ENCODE results near the gene RAD51B. TPM values are rescaled to one million over a fixed set of nuclear protein-coding genes. Genes with fewer than 3 reads are reported as not detected.

The RAD51B gene
- total RNA-seq, 5 donors from 2014 or later (not counting 1 experiment from before 2014, with no cell fraction given): 25.4 to 47.9 (median 30.0) TPM

- H3K36me3 Mint-ChIP-seq: no peaks in the 10 kb centered on the region
Observed at GRCh38 chr14:68246074-68246785, 426.7 kb downstream of the RAD51B start.

GRCh38 chr14:68246786-68247105, 427.2 kb downstream of the RAD51B start:
- H3K4me3 ChIP-seq (ENCODE audit: control insufficient read depth in 1 of 2, extremely low read depth in 1 of 2, low read length in 1 of 2): no peak overlapping the region
- Mint-ChIP-seq H3K36me3 (no peaks in the 10 kb centered on the region), H3K27ac (no peak overlapping the region), H3K27me3 (no peaks in the 10 kb centered on the region), H3K4me1 (peaks cover 31 to 41% (median 31%) of the 10 kb centered on the region in 3 donors), H3K9me3 (no peaks in the 10 kb centered on the region), H3K4me3 (no peak overlapping the region)
- no peak for DNase-seq
- ChIA-PET POLR2A (interaction anchor here in 1 of 2 donors (0.7 kb wide), 1 partner anchor 211 kb away, joined by 3 read pairs; no protein-coding TSS in a partner anchor), CTCF (interaction anchor here (0.6 to 6.3 kb wide), 12 partner anchors 9 to 597 kb away, joined by 3 to 81 read pairs (median 3); no protein-coding TSS in a partner anchor)
- H3K9me3 ChIP-seq: no peaks in the 10 kb centered on the region
- H3K36me3 ChIP-seq (ENCODE audit: control insufficient read depth in 2 of 2, extremely low read depth in 1 of 2, insufficient read depth in 1 of 2, low read length in 1 of 2): no peaks in the 10 kb centered on the region
- 100% methylated on average over 1 of the region's 2 CpGs for WGBS (ENCODE audit: insufficient coverage)
- H3K27ac ChIP-seq (ENCODE audit: low read length): no peak overlapping the region
- no peak for ATAC-seq (replicated peaks in 1 of 4)
- no peaks in the 10 kb centered on the region for H3K27me3 ChIP-seq (replicated peaks in 1 of 2; ENCODE audit: control insufficient read depth in 2 of 2, extremely low read depth in 1 of 2, insufficient read depth in 2 of 2, low read length in 1 of 2)
- peaks cover 6 to 25% of the 10 kb centered on the region in 2 experiments for H3K4me1 ChIP-seq (ENCODE audit: control insufficient read depth in 1 of 2, extremely low read depth in 1 of 2, insufficient read depth in 2 of 2, low read length in 2 of 2)

More at GRCh38 chr14:68246074-68246785, 426.7 kb downstream of the RAD51B start:
- Histone ChIP-seq H3K4me1 (ENCODE audit: control insufficient read depth in 1 of 2, extremely low read depth in 1 of 2, insufficient read depth in 2 of 2, low read length in 2 of 2) (peaks cover 6 to 20% of the 10 kb centered on the region in 2 experiments), H3K9me3 (no peaks in the 10 kb centered on the region), H3K4me3 (ENCODE audit: control insufficient read depth in 1 of 2, extremely low read depth in 1 of 2, low read length in 1 of 2) (no peak overlapping the region), H3K27ac (ENCODE audit: low read length) (no peak overlapping the region), H3K27me3 (replicated peaks in 1 of 2; ENCODE audit: control insufficient read depth in 2 of 2, extremely low read depth in 1 of 2, insufficient read depth in 2 of 2, low read length in 1 of 2) (no peaks in the 10 kb centered on the region), H3K36me3 (ENCODE audit: control insufficient read depth in 2 of 2, extremely low read depth in 1 of 2, insufficient read depth in 1 of 2, low read length in 1 of 2) (no peaks in the 10 kb centered on the region)
- Mint-ChIP-seq H3K4me3 (no peak overlapping the region), H3K9me3 (no peaks in the 10 kb centered on the region), H3K4me1 (peaks cover 25 to 36% (median 26%) of the 10 kb centered on the region in 3 donors), H3K27ac (peak overlapping the region in 1 of 2 donors; percentile 23), H3K27me3 (no peaks in the 10 kb centered on the region)
- ChIA-PET CTCF (interaction anchor here (0.6 to 1.6 kb wide), 8 partner anchors 11 to 542 kb away, joined by 3 to 12 read pairs (median 4); no protein-coding TSS in a partner anchor), POLR2A (interaction anchor here in 1 of 2 donors (0.7 kb wide), 1 partner anchor 211 kb away, joined by 3 read pairs; no protein-coding TSS in a partner anchor)
- ATAC-seq (replicated peaks in 1 of 4) (no peak), DNase-seq (no peak)
- 40% methylated on average over 1 of the region's 3 CpGs for WGBS (ENCODE audit: insufficient coverage)

GRCh38 chr14:68247274-68247673, 427.7 kb downstream of the RAD51B start:
- Mint-ChIP-seq H3K4me3 (no peak overlapping the region), H3K4me1 (peaks cover 34 to 45% (median 35%) of the 10 kb centered on the region in 3 donors), H3K36me3 (no peaks in the 10 kb centered on the region), H3K9me3 (no peaks in the 10 kb centered on the region), H3K27ac (no peak overlapping the region), H3K27me3 (no peaks in the 10 kb centered on the region)
- ATAC-seq (replicated peaks in 1 of 4) (no peak), DNase-seq (no peak)
- Histone ChIP-seq H3K36me3 (ENCODE audit: control insufficient read depth in 2 of 2, extremely low read depth in 1 of 2, insufficient read depth in 1 of 2, low read length in 1 of 2) (no peaks in the 10 kb centered on the region), H3K4me1 (ENCODE audit: control insufficient read depth in 1 of 2, extremely low read depth in 1 of 2, insufficient read depth in 2 of 2, low read length in 2 of 2) (peaks cover 6 to 27% of the 10 kb centered on the region in 2 experiments), H3K27ac (ENCODE audit: low read length) (no peak overlapping the region), H3K4me3 (ENCODE audit: control insufficient read depth in 1 of 2, extremely low read depth in 1 of 2, low read length in 1 of 2) (no peak overlapping the region), H3K27me3 (replicated peaks in 1 of 2; ENCODE audit: control insufficient read depth in 2 of 2, extremely low read depth in 1 of 2, insufficient read depth in 2 of 2, low read length in 1 of 2) (no peaks in the 10 kb centered on the region), H3K9me3 (no peaks in the 10 kb centered on the region)
- WGBS (ENCODE audit: insufficient coverage): no CpG with 5 or more reads among the region's 3 CpGs
- ChIA-PET CTCF (interaction anchor here (0.6 to 6.3 kb wide), 21 partner anchors 9 to 657 kb away, joined by 3 to 81 read pairs (median 4); no protein-coding TSS in a partner anchor), POLR2A (no interaction called here)

GRCh38 chr14:68247676-68248268, 428.2 kb downstream of the RAD51B start:
- peaks cover 6 to 29% of the 10 kb centered on the region in 2 experiments for H3K4me1 ChIP-seq (ENCODE audit: control insufficient read depth in 1 of 2, extremely low read depth in 1 of 2, insufficient read depth in 2 of 2, low read length in 2 of 2)
- ChIA-PET POLR2A (no interaction called here), CTCF (interaction anchor here (0.6 to 6.3 kb wide), 17 partner anchors 12 to 657 kb away, joined by 3 to 81 read pairs (median 5); no protein-coding TSS in a partner anchor)
- H3K27me3 ChIP-seq (replicated peaks in 1 of 2; ENCODE audit: control insufficient read depth in 2 of 2, extremely low read depth in 1 of 2, insufficient read depth in 2 of 2, low read length in 1 of 2): no peaks in the 10 kb centered on the region
- H3K27ac ChIP-seq (ENCODE audit: low read length): no peak overlapping the region
- Mint-ChIP-seq H3K4me1 (peaks cover 34 to 46% (median 36%) of the 10 kb centered on the region in 3 donors), H3K27ac (peak overlapping the region in 1 of 2 donors; percentile 73), H3K27me3 (no peaks in the 10 kb centered on the region), H3K36me3 (no peaks in the 10 kb centered on the region), H3K9me3 (no peaks in the 10 kb centered on the region), H3K4me3 (no peak overlapping the region)
- no peak for DNase-seq
- ATAC-seq (replicated peaks in 1 of 4): no peak
- 60% methylated on average over 1 of the region's 4 CpGs for WGBS (ENCODE audit: insufficient coverage)
- H3K4me3 ChIP-seq (ENCODE audit: control insufficient read depth in 1 of 2, extremely low read depth in 1 of 2, low read length in 1 of 2): no peak overlapping the region
- H3K9me3 ChIP-seq: no peaks in the 10 kb centered on the region
- H3K36me3 ChIP-seq (ENCODE audit: control insufficient read depth in 2 of 2, extremely low read depth in 1 of 2, insufficient read depth in 1 of 2, low read length in 1 of 2): no peaks in the 10 kb centered on the region

- no peak overlapping the region for H3K27ac ChIP-seq (ENCODE audit: low read length)
- H3K4me1 ChIP-seq (ENCODE audit: control insufficient read depth in 1 of 2, extremely low read depth in 1 of 2, insufficient read depth in 2 of 2, low read length in 2 of 2): peaks cover 6 to 30% of the 10 kb centered on the region in 2 experiments
- ATAC-seq (replicated peaks in 1 of 4) (peak; percentile 64 to 83 (median 74)), DNase-seq (peak in 6 of 35 experiments; percentile 4 to 77 (median 20))
- no peaks in the 10 kb centered on the region for H3K36me3 Mint-ChIP-seq
- H3K9me3 Mint-ChIP-seq: no peaks in the 10 kb centered on the region
- H3K27ac Mint-ChIP-seq: peak overlapping the region; percentile 61 to 73
- no peaks in the 10 kb centered on the region for H3K27me3 ChIP-seq (replicated peaks in 1 of 2; ENCODE audit: control insufficient read depth in 2 of 2, extremely low read depth in 1 of 2, insufficient read depth in 2 of 2, low read length in 1 of 2)
- H3K4me3 ChIP-seq (ENCODE audit: control insufficient read depth in 1 of 2, extremely low read depth in 1 of 2, low read length in 1 of 2): no peak overlapping the region
- H3K27me3 Mint-ChIP-seq: no peaks in the 10 kb centered on the region
- POLR2A ChIA-PET: interaction anchor here in 1 of 2 donors (0.6 kb wide), 1 partner anchor 594 kb away, joined by 3 read pairs; no protein-coding TSS in a partner anchor
- no peaks in the 10 kb centered on the region for H3K36me3 ChIP-seq (ENCODE audit: control insufficient read depth in 2 of 2, extremely low read depth in 1 of 2, insufficient read depth in 1 of 2, low read length in 1 of 2)
- WGBS (ENCODE audit: insufficient coverage): 90% methylated on average over 6 of the region's 7 CpGs
- peaks cover 36 to 48% (median 41%) of the 10 kb centered on the region in 3 donors for H3K4me1 Mint-ChIP-seq
- no peak overlapping the region for H3K4me3 Mint-ChIP-seq
- no peaks in the 10 kb centered on the region for H3K9me3 ChIP-seq
- CTCF ChIA-PET: interaction anchor here (0.6 to 6.3 kb wide), 18 partner anchors 8 to 596 kb away, joined by 3 to 81 read pairs (median 6); no protein-coding TSS in a partner anchor
Observed at GRCh38 chr14:68248481-68249255, 429.1 kb downstream of the RAD51B start.
